Activated naive CD4-positive, alpha-beta T cell treated with anti-CD3 and anti-CD28 coated beads, Interleukin-2, amount 50 U/mL, for 24 hours (primary cell): Measurements from ENCODE around the gene DPP9.

Experiments
- H3K27ac Mint-ChIP-seq: one replicate; pipeline ENCODE4 v1.8.0; 2021; ENCODE audit warnings: mild to moderate bottlenecking, mixed read lengths
- H3K27me3 Mint-ChIP-seq: one replicate; pipeline ENCODE4 v1.8.0; 2021; ENCODE audit warnings: mixed read lengths
- H3K36me3 Mint-ChIP-seq: one replicate; pipeline ENCODE4 v1.8.0; 2021; ENCODE audit warnings: mixed read lengths
- H3K4me1 Mint-ChIP-seq: one replicate; pipeline ENCODE4 v1.8.0; 2021; ENCODE audit warnings: mixed read lengths
- H3K4me3 Mint-ChIP-seq: one replicate; pipeline ENCODE4 v1.8.0; 2021; ENCODE audit warnings: mild to moderate bottlenecking, mixed read lengths
- H3K9me3 Mint-ChIP-seq: one replicate; pipeline ENCODE4 v1.8.0; 2021; ENCODE audit warnings: mixed read lengths

Gene DPP9

DNA sequence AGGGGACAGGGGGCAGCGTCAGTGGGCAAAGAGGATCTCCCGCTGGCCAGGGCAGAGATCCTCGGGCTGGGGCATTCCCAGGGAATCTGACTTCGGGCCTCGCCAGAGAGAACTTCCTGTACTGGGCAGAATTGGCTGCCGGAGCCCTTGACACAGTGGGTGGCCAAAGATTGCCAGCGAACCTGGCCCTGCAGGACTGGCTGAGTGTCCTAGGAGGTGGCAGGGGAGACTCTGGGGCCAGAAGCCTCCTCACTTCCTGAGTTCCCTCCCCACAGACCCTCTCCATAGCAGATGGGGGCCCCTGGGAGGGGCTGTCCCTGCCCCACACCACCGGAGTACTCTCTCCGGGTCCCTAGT lies 19.3 kb downstream of the DPP9 start:
- Mint-ChIP-seq H3K4me3 (no peak overlapping the region), H3K9me3 (no peaks in the 10 kb centered on the region), H3K27ac (no peak overlapping the region), H3K27me3 (no peaks in the 10 kb centered on the region), H3K36me3 (no peaks in the 10 kb centered on the region), H3K4me1 (peaks cover 9% of the 10 kb centered on the region)

DNA sequence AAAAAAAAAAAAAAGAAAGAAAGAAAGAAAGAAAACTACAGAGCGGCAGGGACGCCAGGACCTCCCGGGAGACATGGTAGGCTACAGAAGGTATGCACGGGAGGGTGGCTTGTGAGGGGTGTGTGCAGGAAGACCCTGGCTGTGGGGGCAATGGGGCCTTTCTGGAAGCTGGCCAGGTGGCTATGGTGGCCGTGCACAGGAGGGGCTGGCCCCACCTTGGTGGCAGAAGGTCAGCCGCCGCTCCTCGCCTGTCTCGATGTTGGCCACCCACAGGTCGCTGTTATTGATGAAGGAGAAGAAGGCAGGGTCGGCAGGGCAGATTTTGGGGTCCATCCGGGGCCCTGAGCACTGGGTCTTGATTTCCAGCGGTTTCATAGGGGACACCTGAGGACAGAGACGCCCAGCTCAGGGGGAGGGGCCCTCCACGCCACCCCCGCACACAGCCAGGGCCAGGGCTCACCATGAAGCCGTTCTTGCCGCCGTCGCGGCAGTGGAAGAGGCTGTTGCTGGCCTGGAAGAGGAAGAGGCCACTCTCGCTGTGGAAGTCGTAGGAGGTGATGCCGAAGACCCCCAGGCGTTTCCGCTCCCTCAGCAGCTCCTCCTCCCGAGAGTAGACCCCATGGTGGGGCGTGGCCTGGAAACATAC lies 19.8 kb downstream of the DPP9 start:
- no peaks in the 10 kb centered on the region for H3K27me3 Mint-ChIP-seq
- no peaks in the 10 kb centered on the region for H3K36me3 Mint-ChIP-seq
- H3K4me3 Mint-ChIP-seq, result no peak overlapping the region
- H3K9me3 Mint-ChIP-seq, result no peaks in the 10 kb centered on the region
- no peak overlapping the region for H3K27ac Mint-ChIP-seq
- peaks cover 5% of the 10 kb centered on the region for H3K4me1 Mint-ChIP-seq

DNA sequence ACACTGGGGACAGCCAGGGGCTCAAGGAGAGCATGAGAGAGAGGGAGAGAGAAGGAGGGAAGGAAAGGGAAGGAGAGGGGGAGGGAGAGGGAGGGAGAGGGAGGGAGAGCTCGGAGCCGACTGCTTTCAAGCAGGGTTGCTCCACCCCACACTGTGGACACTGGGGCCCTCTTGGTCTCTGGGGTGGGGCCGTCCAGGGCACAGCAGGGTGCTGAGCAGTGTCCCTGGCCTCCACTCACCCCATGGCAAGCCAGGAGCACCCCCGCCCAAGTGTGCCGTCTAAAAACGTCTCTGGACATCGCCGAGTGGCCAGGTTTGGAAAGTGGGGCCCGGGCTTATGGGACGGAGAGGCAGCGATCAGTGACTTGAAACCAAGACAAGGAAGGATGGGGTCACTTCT lies 20.9 kb downstream of the DPP9 start:
- Mint-ChIP-seq H3K27me3 (no peaks in the 10 kb centered on the region), H3K9me3 (no peaks in the 10 kb centered on the region), H3K27ac (no peak overlapping the region), H3K36me3 (no peaks in the 10 kb centered on the region), H3K4me3 (no peak overlapping the region), H3K4me1 (no peaks in the 10 kb centered on the region)

DNA sequence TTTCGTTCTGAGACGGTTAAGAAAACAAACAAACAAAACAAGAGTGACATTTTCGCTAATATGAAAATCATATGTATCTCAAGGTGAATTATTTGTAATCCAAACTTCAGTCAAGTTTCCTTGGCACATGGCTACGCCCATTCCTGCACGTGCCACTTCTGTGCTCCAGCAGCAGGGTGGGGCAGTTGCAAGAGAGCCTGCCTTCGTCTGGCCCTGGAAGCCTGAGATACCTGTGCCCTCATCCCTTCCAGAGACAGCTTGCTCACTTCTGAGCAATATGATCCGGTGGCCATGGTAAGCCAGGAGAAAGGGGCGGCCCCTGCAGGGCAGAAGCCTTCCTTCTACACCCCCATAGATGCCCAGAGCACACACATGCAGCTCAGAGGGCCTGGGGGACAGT lies 22.1 kb downstream of the DPP9 start:
- peaks cover 1% of the 10 kb centered on the region for H3K36me3 Mint-ChIP-seq

DNA sequence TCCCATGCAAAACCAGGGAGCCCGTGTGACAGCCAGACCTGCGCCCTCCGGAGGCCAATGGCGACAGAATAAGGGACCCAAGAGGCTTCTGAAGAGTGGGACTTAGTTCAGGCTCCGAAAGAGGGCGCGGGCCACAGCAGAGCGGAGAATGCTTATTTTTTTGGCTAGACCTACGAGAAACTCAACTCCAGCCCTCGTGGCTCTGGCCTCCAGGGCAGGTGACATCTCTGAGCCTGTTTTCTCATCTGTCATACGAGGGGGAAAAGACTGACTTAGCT lies 23.0 kb downstream of the DPP9 start:
- Mint-ChIP-seq H3K27ac (no peak overlapping the region), H3K4me1 (no peaks in the 10 kb centered on the region)

More for the DNA sequence above, 22.1 kb downstream of the DPP9 start:
- H3K4me1 Mint-ChIP-seq, result no peaks in the 10 kb centered on the region
- no peak overlapping the region for H3K4me3 Mint-ChIP-seq
- no peaks in the 10 kb centered on the region for H3K27me3 Mint-ChIP-seq
- H3K9me3 Mint-ChIP-seq, result no peaks in the 10 kb centered on the region
- H3K27ac Mint-ChIP-seq, result no peak overlapping the region

DNA sequence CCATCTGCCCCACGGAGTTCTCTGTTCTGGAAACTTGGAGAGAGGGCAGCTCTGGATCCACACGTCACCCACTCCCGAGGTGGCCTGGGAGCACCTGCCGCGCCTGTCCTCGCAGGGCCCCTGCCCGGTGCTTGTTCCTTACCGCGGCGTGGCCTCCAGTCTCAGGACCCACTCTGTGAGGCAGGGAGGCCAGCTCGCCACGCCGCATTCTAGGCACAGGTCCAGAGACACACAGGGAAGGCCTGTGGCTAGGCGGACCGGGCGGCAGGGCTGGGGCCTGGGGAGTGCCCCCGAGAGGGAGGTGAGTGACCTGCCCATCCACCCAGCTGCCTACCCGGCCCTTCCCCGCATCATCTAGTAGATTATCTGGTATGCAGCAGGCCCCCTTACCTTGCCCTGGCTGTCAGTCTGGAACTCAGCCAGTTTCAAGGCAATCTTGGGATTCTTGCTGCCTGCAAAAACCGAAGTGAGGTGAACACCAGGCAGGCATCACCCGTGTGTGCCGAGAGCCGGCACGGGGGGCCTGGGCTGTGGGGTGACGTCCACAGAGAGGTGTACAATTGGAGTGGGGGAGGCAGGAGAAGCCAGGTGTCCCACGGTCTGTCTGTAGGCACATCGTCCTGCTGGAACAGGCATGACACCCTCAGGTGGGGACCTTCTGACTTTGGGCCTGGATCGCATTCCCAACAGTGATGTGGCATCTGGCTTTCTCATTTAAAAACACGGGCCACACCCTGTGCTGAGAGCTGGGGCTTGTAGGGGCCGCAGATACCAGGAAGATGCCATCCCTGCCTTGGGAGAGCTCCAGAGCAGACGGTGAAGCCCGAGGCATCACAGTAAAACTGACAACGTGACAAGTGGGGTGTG lies 23.6 kb downstream of the DPP9 start:
- Mint-ChIP-seq H3K27me3 (no peaks in the 10 kb centered on the region), H3K36me3 (peaks cover 1% of the 10 kb centered on the region)

More for the DNA sequence above, 23.0 kb downstream of the DPP9 start:
- Mint-ChIP-seq H3K27me3 (no peaks in the 10 kb centered on the region), H3K4me3 (no peak overlapping the region), H3K9me3 (no peaks in the 10 kb centered on the region), H3K36me3 (peaks cover 1% of the 10 kb centered on the region)

DNA sequence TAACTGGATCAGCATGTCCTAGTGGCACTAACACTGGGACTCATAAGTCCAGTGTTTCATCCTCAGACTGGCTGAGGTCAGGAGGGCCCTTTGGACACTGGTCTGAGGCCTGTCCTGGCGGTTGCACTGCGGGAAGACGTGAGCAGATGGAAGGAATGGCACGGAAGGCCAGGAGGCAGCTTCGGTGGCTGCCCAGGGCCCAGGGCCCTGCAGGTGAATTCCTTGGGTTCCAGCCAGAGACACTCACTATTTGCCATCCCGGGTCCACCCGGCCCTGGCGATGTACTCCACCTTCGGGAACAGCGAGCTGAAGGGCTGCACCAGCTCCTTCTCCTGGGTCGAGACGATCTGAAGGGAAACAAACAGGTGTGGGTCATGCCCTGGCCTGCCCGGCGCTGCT lies 26.3 kb downstream of the DPP9 start:
- no peaks in the 10 kb centered on the region for H3K27me3 Mint-ChIP-seq
- no peaks in the 10 kb centered on the region for H3K4me1 Mint-ChIP-seq
- no peak overlapping the region for H3K4me3 Mint-ChIP-seq
- H3K9me3 Mint-ChIP-seq, result no peaks in the 10 kb centered on the region
- peaks cover 7% of the 10 kb centered on the region for H3K36me3 Mint-ChIP-seq
- no peak overlapping the region for H3K27ac Mint-ChIP-seq

More for the DNA sequence above, 23.6 kb downstream of the DPP9 start:
- no peak overlapping the region for H3K27ac Mint-ChIP-seq
- no peaks in the 10 kb centered on the region for H3K4me1 Mint-ChIP-seq
- H3K9me3 Mint-ChIP-seq, result no peaks in the 10 kb centered on the region
- H3K4me3 Mint-ChIP-seq, result no peak overlapping the region

DNA sequence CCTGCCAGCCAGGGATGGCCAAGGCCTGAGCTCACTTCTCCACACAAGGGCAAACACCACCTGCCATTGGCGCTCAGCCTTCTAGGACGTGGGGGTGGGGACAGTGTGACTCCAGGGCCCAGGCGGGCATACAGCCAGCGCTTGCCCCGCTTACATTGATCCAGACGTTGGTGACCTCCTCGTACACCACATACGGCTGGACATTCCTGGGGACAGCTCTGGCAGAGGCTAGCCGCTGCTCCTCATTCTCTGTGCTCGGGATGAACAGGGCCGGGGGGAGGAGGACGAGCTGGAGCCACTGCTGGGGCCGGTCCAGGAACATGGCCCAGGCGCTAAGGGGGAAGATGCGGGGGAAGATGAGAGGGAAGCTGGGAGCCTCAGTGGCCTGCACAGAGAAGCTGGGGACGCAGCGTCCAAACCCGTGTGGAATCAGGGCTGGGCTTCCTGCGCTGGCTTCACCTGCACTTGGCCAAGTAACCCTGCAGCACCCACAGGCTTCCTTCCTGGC lies 28.4 kb downstream of the DPP9 start:
- H3K27ac Mint-ChIP-seq, result no peak overlapping the region
- no peaks in the 10 kb centered on the region for H3K27me3 Mint-ChIP-seq
- H3K4me1 Mint-ChIP-seq, result no peaks in the 10 kb centered on the region
- H3K4me3 Mint-ChIP-seq, result no peak overlapping the region
- no peaks in the 10 kb centered on the region for H3K9me3 Mint-ChIP-seq
- H3K36me3 Mint-ChIP-seq, result peaks cover 7% of the 10 kb centered on the region

DNA sequence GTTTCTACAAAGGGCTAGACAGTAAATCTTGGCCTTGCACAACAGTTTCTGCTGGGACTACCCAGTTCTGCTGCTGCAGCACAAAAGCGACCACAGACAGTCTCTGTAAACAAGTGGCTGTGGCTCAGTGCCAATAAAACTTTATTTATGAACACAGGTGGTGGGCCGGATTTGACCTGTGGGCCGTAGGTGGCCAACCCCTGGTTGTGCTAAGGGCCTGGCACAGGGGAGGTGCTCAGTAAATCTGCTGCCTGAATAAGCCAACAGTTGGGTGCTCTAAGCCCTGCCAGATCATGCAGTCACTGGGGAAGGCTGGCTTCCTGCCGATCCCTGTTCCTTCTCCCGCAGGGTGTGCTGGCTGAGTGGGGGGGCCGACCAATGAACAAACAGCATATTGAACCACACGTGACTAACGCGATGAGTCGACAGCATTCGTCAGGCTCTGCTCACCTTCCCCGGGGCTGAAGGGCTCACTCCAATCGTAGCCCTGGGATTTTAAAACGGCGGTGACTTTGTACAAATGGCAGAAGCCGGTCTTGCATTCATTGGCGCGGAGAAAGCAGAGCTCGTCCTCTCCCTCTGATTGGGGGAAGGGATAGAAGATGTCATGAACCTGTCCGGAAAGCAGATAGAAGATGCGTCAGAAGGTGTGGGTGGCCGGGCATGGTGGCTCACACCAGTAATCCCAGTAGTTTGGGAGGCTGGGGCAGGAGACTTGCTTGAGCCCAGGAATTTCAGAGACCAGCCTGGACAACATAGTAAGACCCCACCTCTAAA lies 29.2 kb downstream of the DPP9 start:
- no peak overlapping the region for H3K4me3 Mint-ChIP-seq
- H3K9me3 Mint-ChIP-seq, result no peaks in the 10 kb centered on the region
- H3K27me3 Mint-ChIP-seq, result no peaks in the 10 kb centered on the region
- no peaks in the 10 kb centered on the region for H3K4me1 Mint-ChIP-seq
- peaks cover 7% of the 10 kb centered on the region for H3K36me3 Mint-ChIP-seq
- no peak overlapping the region for H3K27ac Mint-ChIP-seq

DNA sequence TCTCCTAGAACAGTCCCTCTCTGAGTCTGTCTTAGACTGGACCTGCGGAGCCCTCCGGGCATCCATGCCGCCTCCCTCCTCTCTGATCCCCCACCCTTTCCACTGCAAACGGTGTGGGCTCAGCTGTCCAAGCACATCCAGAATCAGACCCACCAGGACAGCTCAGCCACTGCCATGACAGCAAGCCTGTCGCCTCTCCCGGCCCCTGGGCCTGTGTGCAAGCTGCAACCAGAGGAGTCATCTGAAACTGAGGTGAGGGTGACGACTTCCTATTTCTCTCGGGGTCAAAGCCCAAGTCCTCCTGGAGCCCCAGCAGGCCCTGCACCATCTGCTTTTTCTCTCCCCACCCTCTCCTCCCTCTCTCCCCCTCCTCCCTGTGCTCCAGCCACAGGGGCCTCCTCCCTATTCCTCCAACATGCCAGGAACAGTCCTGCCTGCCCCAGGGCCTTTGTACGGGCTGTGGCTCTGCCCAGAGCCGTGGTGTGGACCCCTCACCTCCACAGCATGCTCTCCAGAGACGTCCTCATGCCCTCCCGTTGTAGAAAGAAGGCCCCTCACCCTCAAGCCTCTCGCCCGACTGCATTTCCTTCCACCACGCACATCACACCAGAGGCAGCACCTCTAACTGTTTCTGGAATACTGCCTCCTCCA lies 30.0 kb downstream of the DPP9 start:
- no peaks in the 10 kb centered on the region for H3K9me3 Mint-ChIP-seq
- no peaks in the 10 kb centered on the region for H3K4me1 Mint-ChIP-seq
- no peak overlapping the region for H3K4me3 Mint-ChIP-seq
- peaks cover 7% of the 10 kb centered on the region for H3K36me3 Mint-ChIP-seq
- H3K27ac Mint-ChIP-seq, result no peak overlapping the region
- H3K27me3 Mint-ChIP-seq, result no peaks in the 10 kb centered on the region

DNA sequence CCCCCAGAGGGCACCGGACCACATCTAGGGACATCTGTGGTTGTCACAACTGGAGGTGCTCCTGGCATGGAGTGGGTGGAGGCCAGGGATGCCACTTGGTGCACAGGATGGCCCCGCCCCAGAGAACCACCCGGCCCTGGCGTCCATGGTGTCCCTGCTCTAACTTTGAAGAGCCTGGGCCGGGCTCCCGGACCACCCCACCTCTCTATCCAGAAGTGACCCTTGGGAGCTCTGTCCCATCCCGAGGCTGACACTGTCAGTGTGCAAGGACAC lies 30.6 kb downstream of the DPP9 start:
- peaks cover 7% of the 10 kb centered on the region for H3K36me3 Mint-ChIP-seq
- H3K4me3 Mint-ChIP-seq, result no peak overlapping the region
- H3K27me3 Mint-ChIP-seq, result no peaks in the 10 kb centered on the region
- H3K4me1 Mint-ChIP-seq, result no peaks in the 10 kb centered on the region
- H3K27ac Mint-ChIP-seq, result no peak overlapping the region
- no peaks in the 10 kb centered on the region for H3K9me3 Mint-ChIP-seq

DNA sequence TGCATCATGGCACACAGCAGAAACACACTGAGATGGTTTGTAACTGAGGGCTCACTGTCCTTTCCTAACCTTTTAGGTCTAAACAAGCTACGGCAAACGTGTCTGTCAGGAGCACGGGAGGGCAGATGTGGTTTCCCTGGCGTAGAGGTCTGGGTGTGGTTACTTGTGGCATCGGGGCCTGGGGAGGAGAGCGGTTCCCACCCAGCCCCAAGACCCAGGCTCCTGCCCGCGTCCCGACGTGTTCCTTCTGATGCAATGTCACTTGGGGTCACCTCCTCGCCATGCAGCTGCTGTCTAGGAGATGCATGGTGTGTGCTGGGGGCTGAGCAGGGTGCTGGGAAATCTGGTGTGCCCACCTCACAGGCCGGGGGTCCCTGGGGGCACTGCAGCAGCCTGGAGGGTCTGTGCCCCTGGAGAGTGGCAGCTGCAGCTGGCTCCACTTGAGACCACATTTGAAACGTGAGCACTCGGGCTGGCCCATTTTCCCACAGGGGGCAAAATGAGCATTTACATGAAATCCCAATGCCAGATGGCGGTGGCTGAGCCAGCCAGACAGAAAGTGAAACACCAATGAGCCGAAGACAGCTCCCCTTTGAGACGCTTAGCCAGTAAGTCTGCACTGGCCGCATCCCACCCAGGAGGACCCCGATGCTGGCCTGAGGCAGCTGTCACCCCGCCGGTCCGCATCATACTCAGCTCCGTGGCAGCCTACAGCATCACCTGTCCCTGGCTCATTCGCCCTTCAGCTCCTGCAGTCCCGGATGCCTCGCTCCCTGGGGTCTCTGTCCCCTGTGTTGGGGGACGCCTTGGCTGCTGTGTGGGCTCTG lies 31.2 kb downstream of the DPP9 start:
- Mint-ChIP-seq H3K36me3 (peaks cover 7% of the 10 kb centered on the region), H3K27me3 (no peaks in the 10 kb centered on the region), H3K27ac (no peak overlapping the region), H3K9me3 (no peaks in the 10 kb centered on the region), H3K4me1 (no peaks in the 10 kb centered on the region), H3K4me3 (no peak overlapping the region)

DNA sequence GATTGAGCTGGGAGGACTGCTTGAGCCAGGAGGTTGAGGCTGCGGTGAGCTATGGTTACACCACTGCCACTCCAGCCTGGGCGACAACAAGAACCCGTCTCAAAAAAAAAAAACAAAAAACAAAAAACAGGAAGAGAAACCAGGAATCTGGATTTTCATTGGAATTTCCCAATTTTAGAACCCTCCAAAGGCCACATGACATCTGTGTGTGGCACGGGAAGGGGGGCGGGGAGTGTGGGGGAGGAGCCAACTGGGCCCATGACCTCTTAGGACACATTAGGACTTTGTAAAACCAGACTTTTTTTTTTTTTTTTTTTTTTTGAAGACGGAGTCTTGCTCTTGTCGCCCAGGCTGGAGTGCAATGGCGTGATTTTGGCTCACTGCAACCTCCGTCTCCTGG lies 32.3 kb downstream of the DPP9 start:
- peaks cover 5% of the 10 kb centered on the region for H3K36me3 Mint-ChIP-seq
- H3K4me3 Mint-ChIP-seq, result no peak overlapping the region
- no peaks in the 10 kb centered on the region for H3K4me1 Mint-ChIP-seq
- no peaks in the 10 kb centered on the region for H3K9me3 Mint-ChIP-seq
- H3K27me3 Mint-ChIP-seq, result no peaks in the 10 kb centered on the region
- no peak overlapping the region for H3K27ac Mint-ChIP-seq

DNA sequence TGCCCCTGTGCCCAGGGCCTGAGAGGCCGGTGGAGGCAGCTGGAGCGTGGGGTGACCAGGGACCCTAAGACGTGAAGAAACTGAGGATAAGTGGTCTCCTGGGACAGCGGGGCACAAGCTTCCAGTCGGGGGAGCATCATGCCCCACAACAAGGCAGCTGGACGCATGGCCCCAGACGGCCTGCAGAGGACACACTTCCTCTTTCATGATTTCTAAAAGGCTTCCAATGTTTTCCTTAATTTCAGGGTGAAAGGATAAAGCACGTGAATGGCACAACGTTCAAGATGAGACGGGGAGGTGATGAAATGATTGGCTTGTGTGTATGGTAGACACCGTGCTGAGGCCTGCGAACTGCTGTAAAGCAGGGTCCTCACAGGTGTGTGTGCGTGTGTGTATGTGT lies 33.3 kb downstream of the DPP9 start:
- H3K4me1 Mint-ChIP-seq, result no peaks in the 10 kb centered on the region
- H3K27me3 Mint-ChIP-seq, result no peaks in the 10 kb centered on the region
- no peak overlapping the region for H3K27ac Mint-ChIP-seq
- no peak overlapping the region for H3K4me3 Mint-ChIP-seq
- H3K36me3 Mint-ChIP-seq, result peaks cover 5% of the 10 kb centered on the region
- H3K9me3 Mint-ChIP-seq, result no peaks in the 10 kb centered on the region

DNA sequence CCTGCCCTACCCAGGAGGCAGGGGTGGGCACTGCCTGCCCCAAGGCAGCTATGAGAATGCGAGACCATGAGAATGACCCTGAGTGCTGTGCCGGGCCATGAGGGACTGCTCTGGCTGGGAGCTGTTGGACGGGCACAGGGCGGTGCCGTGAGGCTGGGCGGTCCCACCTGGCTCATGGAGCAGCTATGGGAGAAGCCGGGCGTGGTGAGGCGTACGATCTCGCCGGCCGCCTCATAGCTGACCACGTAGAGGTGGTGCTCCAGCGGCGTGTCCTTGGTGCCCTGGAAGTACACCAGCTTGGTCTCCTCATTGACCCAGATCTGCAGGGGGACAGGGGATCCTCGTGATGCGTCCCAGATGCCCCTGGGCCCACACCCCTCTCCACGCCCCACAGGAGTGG lies 34.2 kb downstream of the DPP9 start:
- Mint-ChIP-seq H3K4me1 (no peaks in the 10 kb centered on the region), H3K9me3 (no peaks in the 10 kb centered on the region), H3K27me3 (no peaks in the 10 kb centered on the region), H3K36me3 (peaks cover 2% of the 10 kb centered on the region), H3K4me3 (no peak overlapping the region), H3K27ac (no peak overlapping the region)
